ENCODE measurements around the gene NXPH1.

GRCh38 chr7:8579661-8580194, 146.3 kb downstream of the NXPH1 start:
- no peak for TF ChIP-seq CTCF (IDR thresholded peaks at IDR 0.05)
- TF ChIP-seq POLR2AphosphoS5 (IDR thresholded peaks at IDR 0.05): no peak
